ENCODE measurements around the gene GTPBP3. TPM values are rescaled to one million over a fixed set of nuclear protein-coding genes. Genes with fewer than 3 reads are reported as not detected.

GTPBP3 gene
- total and polyA plus RNA-seq, 2 of the 13 experiments (the other 11 are each of a cell fraction or from before 2014, with no cell fraction given) = 17.5 to 30.0 TPM

- peak; percentile 99 for TF ChIP-seq SP2 (CRISPR knock-in tag; IDR thresholded peaks at IDR 0.05)
- no peak for TF ChIP-seq GZF1 (CRISPR knock-in tag; IDR thresholded peaks at IDR 0.05)
- TF ChIP-seq ZNF761 (CRISPR knock-in tag; conservative IDR thresholded peaks at IDR 0.05) = no peak
- peak; percentile 100 for TF ChIP-seq ZSCAN29 (CRISPR knock-in tag; conservative IDR thresholded peaks at IDR 0.05)
- peak; percentile 29 for TF ChIP-seq CREM (IDR thresholded peaks at IDR 0.05)
- TF ChIP-seq CREM (CRISPR knock-in tag; IDR thresholded peaks at IDR 0.05) = no peak
- TF ChIP-seq RCOR2 (CRISPR knock-in tag; IDR thresholded peaks at IDR 0.05) = no peak
- no peak for TF ChIP-seq ZNF691 (CRISPR knock-in tag; IDR thresholded peaks at IDR 0.05; ENCODE audit: borderline replicate concordance, low read depth)
- peak; percentile 32; the same call in 1 of the 2 replicates for TF ChIP-seq FOXP4 (CRISPR knock-in tag; IDR thresholded peaks at IDR 0.05)
- TF ChIP-seq ZFP36 (IDR thresholded peaks at IDR 0.05; ENCODE audit: borderline replicate concordance, low read depth, low read length, partially characterized antibody) = no peak
- no peak for TF ChIP-seq ZNF234 (CRISPR knock-in tag; conservative IDR thresholded peaks at IDR 0.05)
- no peak for TF ChIP-seq LBX2 (CRISPR knock-in tag; IDR thresholded peaks at IDR 0.05; ENCODE audit: borderline replicate concordance)
- peak; percentile 83; the same call in 1 of the 2 replicates for TF ChIP-seq PBX3 (CRISPR knock-in tag; IDR thresholded peaks at IDR 0.05; ENCODE audit: borderline replicate concordance)
- no peak for TF ChIP-seq ZKSCAN8 (CRISPR knock-in tag; IDR thresholded peaks at IDR 0.05; ENCODE audit: borderline replicate concordance)
- no peak for TF ChIP-seq KIAA2018 (CRISPR knock-in tag; IDR thresholded peaks at IDR 0.05; ENCODE audit: borderline replicate concordance)
- TF ChIP-seq ZNF614 (CRISPR knock-in tag; IDR thresholded peaks at IDR 0.05; ENCODE audit: borderline replicate concordance) = peak; percentile 29; the same call in 1 of the 2 replicates
These were observed 34.0 kb upstream of the GTPBP3 start, which contains the start of gene ABHD8 (continued) for GRCh38 chr19:17303167-17303939.
